ENCODE measurements around the gene IGFALS. TPM values are rescaled to one million over a fixed set of nuclear protein-coding genes. Genes with fewer than 3 reads are reported as not detected.

The IGFALS gene
- total and polyA plus RNA-seq, 7 donors = 0.46 to 2.2 (median 1.2) TPM

GRCh38 chr16:1821861-1822611 is 28.5 kb upstream of the IGFALS start:
- H3K4me1 ChIP-seq = peaks cover 0 to 24% (median 24%) of the 10 kb centered on the region in 4 donors
- TF ChIP-seq CTCF (IDR thresholded peaks at IDR 0.05) (no peak), EP300 (IDR thresholded peaks at IDR 0.05) (no peak), POLR2AphosphoS5 (IDR thresholded peaks at IDR 0.05) (no peak), POLR2A (IDR thresholded peaks at IDR 0.05) (no peak)
- intact Hi-C loops (cut with DNase I) = no loop called here
- no peak for DNase-seq
- H3K9me3 ChIP-seq = no peaks in the 10 kb centered on the region
- H3K36me3 ChIP-seq = peaks cover 26 to 60% (median 41%) of the 10 kb centered on the region in 4 donors
- WGBS, 2 donors = 93 to 94% methylated on average over 24 of the region's 24 CpGs
- no peaks in the 10 kb centered on the region for H3K27me3 ChIP-seq
- H3K27ac ChIP-seq = no peak overlapping the region
- H3K4me3 ChIP-seq = no peak overlapping the region

DNA sequence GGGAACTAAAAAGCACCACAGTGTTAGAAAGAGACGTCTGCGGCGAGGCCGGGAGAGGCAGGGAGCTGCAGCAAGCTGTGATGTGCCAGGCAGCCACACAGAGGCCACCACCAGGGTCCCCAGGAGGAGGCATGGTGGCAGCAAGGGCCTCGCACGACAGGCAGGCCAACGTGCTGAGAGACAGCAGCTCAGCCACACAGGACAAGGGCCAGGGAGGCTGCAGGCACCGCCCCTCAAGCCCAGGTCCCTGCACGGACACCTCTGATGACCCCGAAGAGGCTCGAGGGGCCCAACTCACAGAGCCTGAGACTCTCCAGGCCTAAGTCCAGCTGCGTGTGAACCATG is 27.4 kb upstream of the IGFALS start:
- peaks cover 0 to 24% (median 22%) of the 10 kb centered on the region in 4 donors for H3K4me1 ChIP-seq
- DNase-seq = no peak
- WGBS, 2 donors = 93 to 94% methylated on average over 12 of the region's 12 CpGs

DNA sequence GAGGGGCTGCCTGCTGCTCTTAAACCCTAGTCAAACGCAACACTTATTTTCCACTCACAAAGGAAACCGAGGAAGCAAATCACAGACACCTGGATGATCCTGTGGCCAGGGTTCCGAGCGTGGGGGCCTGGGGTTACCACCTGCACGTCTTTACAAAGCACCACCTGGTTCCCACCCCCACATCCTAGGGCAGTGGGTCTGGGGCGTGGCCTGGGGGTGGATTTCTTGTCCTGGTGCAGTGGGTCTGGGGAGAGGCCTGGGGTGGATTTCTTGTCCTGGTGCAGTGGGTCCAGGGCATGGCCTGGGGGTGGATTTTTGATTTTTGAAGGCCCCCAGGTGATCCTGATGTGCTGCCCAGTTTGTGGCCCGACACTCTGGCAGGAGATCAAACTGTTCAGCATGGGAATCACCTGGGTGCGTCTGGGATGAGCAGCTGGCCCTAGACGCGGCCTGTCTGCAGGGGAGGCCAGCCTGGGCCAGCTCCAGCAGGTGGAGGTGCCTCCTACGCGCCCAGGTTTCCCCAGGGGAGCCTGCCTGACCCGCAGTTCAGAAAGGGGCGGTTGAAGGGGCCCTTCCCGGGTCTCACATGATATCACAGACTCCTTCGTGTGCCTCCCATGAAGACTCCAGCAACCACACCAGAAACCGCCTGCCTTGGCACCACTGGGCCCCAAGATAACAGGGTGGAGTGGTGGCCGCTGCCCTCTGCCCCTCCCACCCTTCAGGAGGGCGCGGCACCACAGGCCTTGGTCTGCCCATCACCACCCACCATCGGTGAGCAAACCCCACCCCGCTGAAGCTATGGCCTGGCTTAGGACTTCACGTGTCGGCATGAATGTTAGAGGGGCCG is 26.8 kb upstream of the IGFALS start:
- Histone ChIP-seq H3K27ac (no peak overlapping the region), H3K4me1 (peaks cover 0 to 18% (median 16%) of the 10 kb centered on the region in 4 donors), H3K4me3 (no peak overlapping the region), H3K9me3 (no peaks in the 10 kb centered on the region), H3K36me3 (peaks cover 38 to 77% (median 50%) of the 10 kb centered on the region in 4 donors), H3K27me3 (no peaks in the 10 kb centered on the region)
- TF ChIP-seq POLR2A (IDR thresholded peaks at IDR 0.05) (no peak), POLR2AphosphoS5 (IDR thresholded peaks at IDR 0.05) (no peak), EP300 (IDR thresholded peaks at IDR 0.05) (no peak), CTCF (IDR thresholded peaks at IDR 0.05) (no peak)
- DNase-seq = no peak
- intact Hi-C loops (cut with DNase I) = no loop called here
- 84 to 90% methylated on average over 25 of the region's 25 CpGs for WGBS, 2 donors

More for the DNA sequence above, 27.4 kb upstream of the IGFALS start:
- H3K4me3 ChIP-seq = no peak overlapping the region
- no peak for TF ChIP-seq CTCF (IDR thresholded peaks at IDR 0.05)
- no peak for TF ChIP-seq EP300 (IDR thresholded peaks at IDR 0.05)
- no peak for TF ChIP-seq POLR2AphosphoS5 (IDR thresholded peaks at IDR 0.05)
- no peak for TF ChIP-seq POLR2A (IDR thresholded peaks at IDR 0.05)
- H3K36me3 ChIP-seq = peaks cover 35 to 72% (median 49%) of the 10 kb centered on the region in 4 donors
- no peak overlapping the region for H3K27ac ChIP-seq
- intact Hi-C loops (cut with DNase I) = no loop called here
- H3K9me3 ChIP-seq = no peaks in the 10 kb centered on the region
- no peaks in the 10 kb centered on the region for H3K27me3 ChIP-seq

- H3K4me1 ChIP-seq = peaks cover 0 to 11% (median 9%) of the 10 kb centered on the region in 4 donors
- H3K27ac ChIP-seq = no peak overlapping the region
- peaks cover 42 to 84% (median 51%) of the 10 kb centered on the region in 4 donors for H3K36me3 ChIP-seq
- no peak for DNase-seq
- intact Hi-C loops (cut with DNase I) = no loop called here
- H3K9me3 ChIP-seq = no peaks in the 10 kb centered on the region
- no peak for TF ChIP-seq EP300 (IDR thresholded peaks at IDR 0.05)
- no peak for TF ChIP-seq POLR2AphosphoS5 (IDR thresholded peaks at IDR 0.05)
- no peak for TF ChIP-seq POLR2A (IDR thresholded peaks at IDR 0.05)
- no peak for TF ChIP-seq CTCF (IDR thresholded peaks at IDR 0.05)
- no peak overlapping the region for H3K4me3 ChIP-seq
- 95 to 97% methylated on average over 15 of the region's 15 CpGs for WGBS, 2 donors
- H3K27me3 ChIP-seq = no peaks in the 10 kb centered on the region
Measured at GRCh38 chr16:1819611-1820010, 26.1 kb upstream of the IGFALS start.

Data from sigmoid colon (tissue), 7 donors.